HG02610 (cell line): ENCODE data around the gene NUDT16.

Source experiments
- ATAC-seq: cut with Tn5 transposase; IDR thresholded peaks from one replicate; pipeline ENCODE4 v1.9.1; 2021; ENCODE audit warnings: mild to moderate bottlenecking, moderate library complexity; ENCODE audit not compliant: unreplicated experiment

The NUDT16 gene

DNA sequence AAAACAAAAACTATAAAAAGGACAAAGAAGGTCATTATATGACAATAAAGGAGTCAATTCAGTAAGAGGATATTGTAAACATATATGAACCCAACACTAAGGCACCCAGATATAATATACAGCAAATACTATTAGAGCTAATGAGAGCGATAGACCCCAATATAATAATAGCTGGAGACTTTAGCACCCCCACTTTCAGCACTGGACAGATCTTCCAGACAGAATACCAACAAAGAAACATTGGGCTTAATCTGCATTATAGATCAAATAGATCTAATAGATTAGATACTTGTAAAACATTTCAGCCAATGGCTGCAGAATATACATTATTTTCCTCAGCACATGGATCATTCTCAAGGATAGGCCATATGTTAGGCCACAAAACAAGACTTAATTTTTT is 53.4 kb downstream of the NUDT16 start:
- no peak for ATAC-seq
